Esophagus muscularis mucosa (tissue), 4 donors: ENCODE data around the gene THNSL1. TPM values are rescaled to one million over a fixed set of nuclear protein-coding genes. Genes with fewer than 3 reads are reported as not detected.

Source experiments
- DNase-seq: peaks from one replicate; pipeline ENCODE4 v3.0.0-alpha.2; 2017; ENCODE audit errors: extremely low spot score
- H3K27ac ChIP-seq, 4 donors: fragments of 200-600 bp; sonication (generic); replicated peaks in 1 of 4; 1 replicate in 3 of 4; 2 replicates in 1 of 4; pipeline ENCODE4 v1.5.1; 2016 to 2019; ENCODE audit warnings: mild to moderate bottlenecking in 1 of 4
- H3K27me3 ChIP-seq, 4 donors: fragments of 200-600 bp; sonication (generic); one replicate each; pipeline versions ENCODE4 v1.5.1 to v1.6.0; 2016 to 2019
- H3K36me3 ChIP-seq, 4 donors: fragments of 200-600 bp; sonication (generic); one replicate each; pipeline ENCODE4 v1.5.1; 2016 to 2019
- H3K4me1 ChIP-seq, 4 donors: fragments of 200-600 bp; sonication (generic); one replicate each; pipeline ENCODE4 v1.5.1; 2016 to 2019
- H3K4me3 ChIP-seq, 4 donors: fragments of 200-600 bp; sonication (generic); 1 replicate in 2 of 4; 2 replicates in 2 of 4; pipeline ENCODE4 v1.5.1; 2016 to 2019; ENCODE audit warnings: mild to moderate bottlenecking in 4 of 4, moderate library complexity in 1 of 4
- H3K9me3 ChIP-seq, 4 donors: fragments of 200-600 bp; sonication (generic); 1 replicate in 3 of 4; 2 replicates in 1 of 4; pipeline ENCODE4 v1.5.1; 2016 to 2019
- CTCF ChIP-seq, 3 experiments: fragments of 200-600 bp in 2 of 3; fragments of 450-650 bp in 1 of 3; sonication (generic) in 2 of 3; IDR thresholded peaks; one replicate each; pipeline ENCODE4 v1.5.1; 2017 to 2019; ENCODE audit warnings: antibody characterized with exemption in 3 of 3, mild to moderate bottlenecking in 2 of 3, moderate library complexity in 1 of 3
- EP300 ChIP-seq: sonication (generic); formaldehyde crosslinking; IDR thresholded peaks from one replicate; pipeline ENCODE4 v1.6.1; 2017; ENCODE audit warnings: antibody characterized with exemption
- POLR2A ChIP-seq: fragments of 450-650 bp; IDR thresholded peaks from one replicate; pipeline ENCODE4 v1.6.1; 2017; ENCODE audit warnings: antibody characterized with exemption, moderate library complexity, mild to moderate bottlenecking, low read depth
- POLR2AphosphoS5 ChIP-seq, 2 donors: sonication (generic); formaldehyde crosslinking; IDR thresholded peaks; one replicate each; pipeline ENCODE4 v1.6.1; 2017; ENCODE audit warnings: antibody characterized with exemption in 2 of 2
- WGBS: methylation state at CpG from one replicate; pipeline ENCODE4 v1.1.5; 2018; 5-methylcytosine and 5-hydroxymethylcytosine counted together
- intact Hi-C: fragments of 100-400 bp; cut with DNase I; formaldehyde crosslinking; loops from one replicate; pipeline ENCODE4 v1.15.1; 2023
- total RNA-seq, 4 donors: library from RNA; depleted of rRNA; stranded (reverse); fragments of >200 nt; gene quantifications; one replicate each; pipeline versions ENCODE4 v1.1.0 to v1.2.1, GENCODE V29; 2016

The THNSL1 gene
- total RNA-seq, 4 donors from 2014 or later = 0.65 to 1.1 (median 0.75) TPM

- TF ChIP-seq CTCF (IDR thresholded peaks at IDR 0.05) (no peak), EP300 (no peak), POLR2A (no peak), POLR2AphosphoS5 (IDR thresholded peaks at IDR 0.05) (no peak)
Observed at GRCh38 chr10:25039531-25039930, 23.1 kb downstream of the THNSL1 start.

GRCh38 chr10:25046641-25047040 is 30.2 kb downstream of the THNSL1 start:
- H3K9me3 ChIP-seq = no peaks in the 10 kb centered on the region
- TF ChIP-seq EP300 (no peak), CTCF (IDR thresholded peaks at IDR 0.05) (no peak), POLR2A (no peak), POLR2AphosphoS5 (IDR thresholded peaks at IDR 0.05) (no peak)
- DNase-seq = no peak
- no peak overlapping the region for H3K27ac ChIP-seq
- no peaks in the 10 kb centered on the region for H3K36me3 ChIP-seq
- no peaks in the 10 kb centered on the region for H3K27me3 ChIP-seq
- 82% methylated on average over 1 of the region's 1 CpG for WGBS
- H3K4me1 ChIP-seq = no peaks in the 10 kb centered on the region
- intact Hi-C loops = no loop called here
- no peak overlapping the region for H3K4me3 ChIP-seq

More at GRCh38 chr10:25039531-25039930, 23.1 kb downstream of the THNSL1 start:
- no peak for DNase-seq
- H3K27me3 ChIP-seq = no peaks in the 10 kb centered on the region
- no peaks in the 10 kb centered on the region for H3K9me3 ChIP-seq
- no peaks in the 10 kb centered on the region for H3K36me3 ChIP-seq
- H3K4me3 ChIP-seq = no peak overlapping the region
- intact Hi-C loops = no loop called here
- no peaks in the 10 kb centered on the region for H3K4me1 ChIP-seq
- no peak overlapping the region for H3K27ac ChIP-seq

GRCh38 chr10:25047088-25047487 is 30.7 kb downstream of the THNSL1 start:
- Histone ChIP-seq H3K4me1 (no peaks in the 10 kb centered on the region), H3K9me3 (no peaks in the 10 kb centered on the region), H3K4me3 (no peak overlapping the region), H3K27me3 (no peaks in the 10 kb centered on the region), H3K36me3 (no peaks in the 10 kb centered on the region), H3K27ac (no peak overlapping the region)
- DNase-seq = no peak
- no peak for TF ChIP-seq EP300
- TF ChIP-seq CTCF (IDR thresholded peaks at IDR 0.05) = no peak
- no peak for TF ChIP-seq POLR2A
- no peak for TF ChIP-seq POLR2AphosphoS5 (IDR thresholded peaks at IDR 0.05)
- intact Hi-C loops = no loop called here
- 59% methylated on average over 2 of the region's 2 CpGs for WGBS

GRCh38 chr10:25047591-25048301 is 31.3 kb downstream of the THNSL1 start:
- no peaks in the 10 kb centered on the region for H3K4me1 ChIP-seq
- intact Hi-C loops = no loop called here
- no peaks in the 10 kb centered on the region for H3K36me3 ChIP-seq
- DNase-seq = no peak
- H3K4me3 ChIP-seq = no peak overlapping the region
- no peaks in the 10 kb centered on the region for H3K9me3 ChIP-seq
- no peak overlapping the region for H3K27ac ChIP-seq
- no peaks in the 10 kb centered on the region for H3K27me3 ChIP-seq
- TF ChIP-seq POLR2AphosphoS5 (IDR thresholded peaks at IDR 0.05) = no peak
- TF ChIP-seq EP300 = no peak
- TF ChIP-seq CTCF (IDR thresholded peaks at IDR 0.05) = no peak
- TF ChIP-seq POLR2A = no peak
- WGBS = 48% methylated on average over 4 of the region's 4 CpGs

- Histone ChIP-seq H3K4me1 (no peaks in the 10 kb centered on the region), H3K27ac (no peak overlapping the region), H3K9me3 (no peaks in the 10 kb centered on the region), H3K36me3 (no peaks in the 10 kb centered on the region), H3K27me3 (no peaks in the 10 kb centered on the region), H3K4me3 (no peak overlapping the region)
- DNase-seq = no peak
- intact Hi-C loops = no loop called here
- 87% methylated on average over 5 of the region's 5 CpGs for WGBS
- no peak for TF ChIP-seq POLR2A
- no peak for TF ChIP-seq POLR2AphosphoS5 (IDR thresholded peaks at IDR 0.05)
- TF ChIP-seq EP300 = no peak
- TF ChIP-seq CTCF (IDR thresholded peaks at IDR 0.05) = no peak
Observed at GRCh38 chr10:25048450-25048849, 32.0 kb downstream of the THNSL1 start.
